Measurements from ENCODE around the gene AGPS. TPM values are rescaled to one million over a fixed set of nuclear protein-coding genes. Genes with fewer than 3 reads are reported as not detected.

AGPS gene
- total and polyA plus RNA-seq, 2 of the 13 experiments (the other 11 are each of a cell fraction or from before 2014, with no cell fraction given): 39.4 to 99.0 TPM

GRCh38 chr2:177385151-177385550 lies 7.4 kb upstream of the AGPS start:
- Histone ChIP-seq H3K9ac (ENCODE audit: insufficient read depth, low read depth, low read length) (no peak overlapping the region), H2AFZ (ENCODE audit: low read length) (no peak overlapping the region), H3K9me3 (ENCODE audit: low read length) (no peaks in the 10 kb centered on the region), H3K27ac (ENCODE audit: extremely low read length, insufficient read depth, low read length) (no peak overlapping the region), H3K4me2 (ENCODE audit: low read depth, low read length) (no peak overlapping the region), H4K20me1 (ENCODE audit: insufficient read depth, low read length) (no peaks in the 10 kb centered on the region), H3K36me3 (replicated peaks in 1 of 2; ENCODE audit: control insufficient read depth in 1 of 2, insufficient read depth in 2 of 2, low read length in 2 of 2) (peaks cover 0 to 2% of the 10 kb centered on the region in 2 experiments; a peak in 2 of 5 replicates), H3K79me2 (ENCODE audit: insufficient read depth, low read length) (peaks cover 10% of the 10 kb centered on the region), H3K4me3 (replicated peaks in 1 of 3; ENCODE audit: insufficient read depth in 1 of 3, low read depth in 2 of 3, low read length in 3 of 3) (no peak overlapping the region), H3K27me3 (ENCODE audit: control insufficient read depth in 1 of 2, insufficient read depth in 2 of 2, low read length in 2 of 2) (no peaks in the 10 kb centered on the region), H3K4me1 (ENCODE audit: insufficient read depth, low read length) (peaks cover 15% of the 10 kb centered on the region; the same call in 1 of the 2 replicates)
- DNase-seq (ENCODE audit: low spot score) (no peak), FAIRE-seq (no peak), ATAC-seq (no peak)
- CTCF ChIA-PET (ENCODE audit: low intra/inter-chr PET ratio, low total read pairs): interaction anchor here (0.8 kb wide), 1 partner anchor 32 kb away, joined by 3 read pairs; no protein-coding TSS in a partner anchor
- in situ Hi-C loops (cut with HindIII; ENCODE audit: extremely low pct_ligation_motif_present, low pct_unique_long_range_greater_than_20kb): no loop called here
- intact Hi-C loops (cut with micrococcal nuclease; ENCODE audit: unreplicated experiment): no loop called here
- WGBS (ENCODE audit: low lambda C conversion rate): 46% methylated on average over 2 of the region's 2 CpGs
- TF ChIP-seq ARID5B (CRISPR knock-in tag; IDR thresholded peaks at IDR 0.05) (0 out of 2 replicates have a peak, but pooled peaks have one; percentile 13), GATAD2A (CRISPR knock-in tag; IDR thresholded peaks at IDR 0.05) (0 out of 2 replicates have a peak, but pooled peaks have one; percentile 32), CBFB (CRISPR knock-in tag; IDR thresholded peaks at IDR 0.05) (no peak), FIP1L1 (IDR thresholded peaks at IDR 0.05; ENCODE audit: borderline replicate concordance, insufficient read depth, low read depth, low read length) (no peak)
- POLR2A ChIA-PET: no interaction called here
- no TSS peak for BruUV-seq (replicated peaks)
